Body of pancreas (tissue), 4 donors: ENCODE data around the gene DHH. TPM values are rescaled to one million over a fixed set of nuclear protein-coding genes. Genes with fewer than 3 reads are reported as not detected.

Source experiments
- ATAC-seq: fragments of 150-250 bp; one replicate; pipeline ENCODE4 v1.9.1; 2016
- DNase-seq, 4 donors: peaks; one replicate each; pipeline ENCODE4 v3.0.0-alpha.2; 2019
- H3K27ac ChIP-seq, 4 donors: fragments of 200-600 bp; sonication (generic); 1 replicate in 3 of 4; 2 replicates in 1 of 4; pipeline versions ENCODE4 v1.5.1 to v1.6.1; 2016 to 2019; ENCODE audit warnings: mild to moderate bottlenecking in 1 of 4, mixed read lengths in 1 of 4, moderate library complexity in 1 of 4
- H3K27me3 ChIP-seq, 2 donors: fragments of 200-600 bp; sonication (generic); one replicate each; pipeline ENCODE4 v1.6.0; 2016; ENCODE audit warnings: mild to moderate bottlenecking in 1 of 2
- H3K36me3 ChIP-seq, 2 donors: fragments of 200-600 bp; sonication (generic); replicated peaks in 1 of 2; 2 replicates each; pipeline ENCODE4 v1.5.1; 2016; ENCODE audit warnings: low read depth in 2 of 2; ENCODE audit not compliant: insufficient read depth in 1 of 2
- H3K4me1 ChIP-seq: fragments of 200-600 bp; sonication (generic); one replicate; pipeline ENCODE4 v1.6.0; 2016
- H3K4me3 ChIP-seq, 2 donors: fragments of 200-600 bp; sonication (generic); 1 replicate in 1 of 2; 2 replicates in 1 of 2; pipeline ENCODE4 v1.5.1; 2016 to 2019
- H3K9me3 ChIP-seq, 3 donors: fragments of 200-600 bp; sonication (generic); 1 replicate in 2 of 3; 2 replicates in 1 of 3; pipeline ENCODE4 v1.5.1; 2016
- CTCF ChIP-seq, 7 experiments: fragments of 450-650 bp in 4 of 7; fragments of 200-600 bp in 3 of 7; sonication (generic) in 3 of 7; IDR thresholded peaks; one replicate each; pipeline ENCODE4 v1.5.1; 2016 to 2019; ENCODE audit warnings: antibody characterized with exemption in 7 of 7
- POLR2A ChIP-seq, 3 donors: fragments of 450-650 bp; IDR thresholded peaks; one replicate each; pipeline ENCODE4 v1.6.1; 2016; ENCODE audit warnings: antibody characterized with exemption in 3 of 3, mild to moderate bottlenecking in 2 of 3
- WGBS, 2 donors: methylation state at CpG; one replicate each; pipeline ENCODE4 v1.1.5; 2017; 5-methylcytosine and 5-hydroxymethylcytosine counted together
- intact Hi-C: fragments of 100-400 bp; cut with DNase I; formaldehyde crosslinking; loops from one replicate; pipeline ENCODE4 v1.15.1; 2023
- total RNA-seq, 2 donors: library from RNA; depleted of rRNA; stranded (reverse); fragments of >200 nt; gene quantifications; one replicate each; pipeline ENCODE4 v1.1.0, GENCODE V29; 2016

Gene DHH
- total RNA-seq, 2 donors from 2014 or later, result not detected

- H3K4me3 ChIP-seq, result no peak overlapping the region
- ATAC-seq, result no peak
- H3K36me3 ChIP-seq, result peaks cover 4 to 57% of the 10 kb centered on the region in 2 donors
- WGBS, 2 donors, result 85 to 88% methylated on average over 19 to 20 of the region's 20 CpGs
- no peaks in the 10 kb centered on the region for H3K27me3 ChIP-seq
- no peak overlapping the region for H3K27ac ChIP-seq
- no peak for DNase-seq
- intact Hi-C loops, result no loop called here
- no peaks in the 10 kb centered on the region for H3K9me3 ChIP-seq
- no peak for TF ChIP-seq POLR2A (IDR thresholded peaks at IDR 0.05)
- no peak for TF ChIP-seq CTCF (IDR thresholded peaks at IDR 0.05)
- peaks cover 33% of the 10 kb centered on the region for H3K4me1 ChIP-seq
Measured at GRCh38 chr12:49051777-49052438, 42.7 kb downstream of the DHH start.

- H3K36me3 ChIP-seq, result peaks cover 4 to 61% of the 10 kb centered on the region in 2 donors
- ATAC-seq, result no peak
- intact Hi-C loops, result no loop called here
- no peaks in the 10 kb centered on the region for H3K27me3 ChIP-seq
- no peak overlapping the region for H3K4me3 ChIP-seq
- TF ChIP-seq POLR2A (IDR thresholded peaks at IDR 0.05) (no peak), CTCF (IDR thresholded peaks at IDR 0.05) (no peak)
- H3K9me3 ChIP-seq, result no peaks in the 10 kb centered on the region
- H3K27ac ChIP-seq, result no peak overlapping the region
- peak in 1 of 4 donors; percentile 4 for DNase-seq
- H3K4me1 ChIP-seq, result peaks cover 27% of the 10 kb centered on the region
- WGBS, 2 donors, result 92 to 95% methylated on average over 15 to 16 of the region's 18 CpGs
Measured at GRCh38 chr12:49051373-49051764, 43.2 kb downstream of the DHH start.

GRCh38 chr12:49050507-49051372 lies 43.9 kb downstream of the DHH start:
- H3K27me3 ChIP-seq, result no peaks in the 10 kb centered on the region
- no peak overlapping the region for H3K27ac ChIP-seq
- no peaks in the 10 kb centered on the region for H3K9me3 ChIP-seq
- intact Hi-C loops, result no loop called here
- 87 to 95% methylated on average over 10 to 13 of the region's 13 CpGs for WGBS, 2 donors
- DNase-seq (peak in 1 of 4 donors; percentile 4), ATAC-seq (no peak)
- TF ChIP-seq CTCF (IDR thresholded peaks at IDR 0.05) (no peak), POLR2A (IDR thresholded peaks at IDR 0.05) (no peak)
- H3K36me3 ChIP-seq, result peaks cover 4 to 66% of the 10 kb centered on the region in 2 donors
- no peak overlapping the region for H3K4me3 ChIP-seq
- H3K4me1 ChIP-seq, result peaks cover 21% of the 10 kb centered on the region

- intact Hi-C loops, result no loop called here
- Histone ChIP-seq H3K9me3 (no peaks in the 10 kb centered on the region), H3K4me3 (no peak overlapping the region), H3K27me3 (no peaks in the 10 kb centered on the region), H3K4me1 (peaks cover 11% of the 10 kb centered on the region), H3K27ac (no peak overlapping the region), H3K36me3 (peaks cover 9 to 75% of the 10 kb centered on the region in 2 donors)
- 87 to 91% methylated on average over 18 to 20 of the region's 20 CpGs for WGBS, 2 donors
- ATAC-seq, result no peak
- no peak for DNase-seq
- TF ChIP-seq CTCF (IDR thresholded peaks at IDR 0.05) (no peak), POLR2A (IDR thresholded peaks at IDR 0.05) (no peak)
Measured at GRCh38 chr12:49049566-49050224, 44.9 kb downstream of the DHH start.
